Lower leg skin (tissue), 4 donors: ENCODE data around the gene CNTFR. TPM values are rescaled to one million over a fixed set of nuclear protein-coding genes. Genes with fewer than 3 reads are reported as not detected.

Source experiments
- DNase-seq, 2 donors: peaks; one replicate each; pipeline ENCODE4 v3.0.0-alpha.2; 2019; ENCODE audit warnings: low spot score in 2 of 2
- H3K4me3 ChIP-seq: fragments of 200-600 bp; sonication (generic); 2 replicates; pipeline ENCODE4 v1.5.1; 2017; ENCODE audit warnings: mild to moderate bottlenecking, low read depth; ENCODE audit not compliant: poor library complexity, severe bottlenecking
- POLR2A ChIP-seq, 2 donors: fragments of 450-650 bp; IDR thresholded peaks; one replicate each; pipeline ENCODE4 v1.6.1; 2016 to 2017; ENCODE audit warnings: antibody characterized with exemption in 2 of 2, mild to moderate bottlenecking in 1 of 2, moderate library complexity in 1 of 2
- WGBS, 2 donors: methylation state at CpG; one replicate each; pipeline ENCODE4 v1.1.5; 2018; 5-methylcytosine and 5-hydroxymethylcytosine counted together
- intact Hi-C: fragments of 100-400 bp; cut with DNase I; formaldehyde crosslinking; loops from one replicate; pipeline ENCODE4 v1.15.0; 2023; ENCODE audit warnings: low total_unique reads
- total RNA-seq, 4 donors: library from RNA; depleted of rRNA; stranded (reverse); fragments of >200 nt; gene quantifications; one replicate each; pipeline ENCODE4 v1.1.0, GENCODE V29; 2016
- TF ChIP-seq, protein P1 (sequence below), 3 donors: fragments of 450-650 bp; IDR thresholded peaks; one replicate each; pipeline ENCODE4 v1.5.1; 2016; ENCODE audit warnings: antibody characterized with exemption in 3 of 3, mild to moderate bottlenecking in 3 of 3, moderate library complexity in 2 of 3

CNTFR gene
- total RNA-seq, 4 donors from 2014 or later = 2.5 to 13.4 (median 3.9) TPM

DNA sequence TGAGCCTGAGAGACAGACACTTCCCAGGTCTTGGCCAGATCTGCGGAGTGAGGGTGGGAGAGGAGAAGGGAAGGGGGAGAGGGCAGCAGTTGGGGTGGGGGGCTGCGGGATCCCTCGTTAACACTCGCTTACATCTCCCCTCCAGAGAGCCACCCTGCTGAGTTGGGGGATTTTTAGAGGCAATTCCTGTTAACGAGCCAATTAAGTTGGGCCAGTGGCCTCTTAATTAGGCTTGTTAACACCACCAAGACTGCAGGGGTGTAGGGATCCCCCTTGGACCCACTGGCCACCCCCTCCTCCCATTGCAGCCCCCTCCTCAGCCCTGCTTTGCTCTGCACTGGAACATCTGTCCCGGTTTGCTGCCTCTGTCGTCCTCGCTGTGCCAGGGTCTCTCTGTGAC, 23.7 kb downstream of the CNTFR start:
- 77 to 80% methylated on average over 8 of the region's 8 CpGs for WGBS, 2 donors
- TF ChIP-seq POLR2A (IDR thresholded peaks at IDR 0.05) = no peak
- TF ChIP-seq, protein P1, sequence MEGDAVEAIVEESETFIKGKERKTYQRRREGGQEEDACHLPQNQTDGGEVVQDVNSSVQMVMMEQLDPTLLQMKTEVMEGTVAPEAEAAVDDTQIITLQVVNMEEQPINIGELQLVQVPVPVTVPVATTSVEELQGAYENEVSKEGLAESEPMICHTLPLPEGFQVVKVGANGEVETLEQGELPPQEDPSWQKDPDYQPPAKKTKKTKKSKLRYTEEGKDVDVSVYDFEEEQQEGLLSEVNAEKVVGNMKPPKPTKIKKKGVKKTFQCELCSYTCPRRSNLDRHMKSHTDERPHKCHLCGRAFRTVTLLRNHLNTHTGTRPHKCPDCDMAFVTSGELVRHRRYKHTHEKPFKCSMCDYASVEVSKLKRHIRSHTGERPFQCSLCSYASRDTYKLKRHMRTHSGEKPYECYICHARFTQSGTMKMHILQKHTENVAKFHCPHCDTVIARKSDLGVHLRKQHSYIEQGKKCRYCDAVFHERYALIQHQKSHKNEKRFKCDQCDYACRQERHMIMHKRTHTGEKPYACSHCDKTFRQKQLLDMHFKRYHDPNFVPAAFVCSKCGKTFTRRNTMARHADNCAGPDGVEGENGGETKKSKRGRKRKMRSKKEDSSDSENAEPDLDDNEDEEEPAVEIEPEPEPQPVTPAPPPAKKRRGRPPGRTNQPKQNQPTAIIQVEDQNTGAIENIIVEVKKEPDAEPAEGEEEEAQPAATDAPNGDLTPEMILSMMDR (IDR thresholded peaks at IDR 0.05) = no peak

GRCh38 chr9:34564617-34565016, 24.9 kb downstream of the CNTFR start:
- intact Hi-C loops = no loop called here
- DNase-seq = no peak
- no peak overlapping the region for H3K4me3 ChIP-seq
- WGBS, 2 donors = 90 to 92% methylated on average over 14 to 16 of the region's 16 CpGs
- TF ChIP-seq, protein P1 (IDR thresholded peaks at IDR 0.05) = no peak
- TF ChIP-seq POLR2A (IDR thresholded peaks at IDR 0.05) = no peak

More for the DNA sequence above, 23.7 kb downstream of the CNTFR start:
- no peak overlapping the region for H3K4me3 ChIP-seq
- intact Hi-C loops = no loop called here
- DNase-seq = no peak

GRCh38 chr9:34563262-34563661, 26.3 kb downstream of the CNTFR start:
- no peak overlapping the region for H3K4me3 ChIP-seq
- no peak for TF ChIP-seq POLR2A (IDR thresholded peaks at IDR 0.05)
- TF ChIP-seq, protein P1 (IDR thresholded peaks at IDR 0.05) = no peak
- intact Hi-C loops = no loop called here
- 68 to 74% methylated on average over 5 of the region's 5 CpGs for WGBS, 2 donors
- DNase-seq = no peak

DNA sequence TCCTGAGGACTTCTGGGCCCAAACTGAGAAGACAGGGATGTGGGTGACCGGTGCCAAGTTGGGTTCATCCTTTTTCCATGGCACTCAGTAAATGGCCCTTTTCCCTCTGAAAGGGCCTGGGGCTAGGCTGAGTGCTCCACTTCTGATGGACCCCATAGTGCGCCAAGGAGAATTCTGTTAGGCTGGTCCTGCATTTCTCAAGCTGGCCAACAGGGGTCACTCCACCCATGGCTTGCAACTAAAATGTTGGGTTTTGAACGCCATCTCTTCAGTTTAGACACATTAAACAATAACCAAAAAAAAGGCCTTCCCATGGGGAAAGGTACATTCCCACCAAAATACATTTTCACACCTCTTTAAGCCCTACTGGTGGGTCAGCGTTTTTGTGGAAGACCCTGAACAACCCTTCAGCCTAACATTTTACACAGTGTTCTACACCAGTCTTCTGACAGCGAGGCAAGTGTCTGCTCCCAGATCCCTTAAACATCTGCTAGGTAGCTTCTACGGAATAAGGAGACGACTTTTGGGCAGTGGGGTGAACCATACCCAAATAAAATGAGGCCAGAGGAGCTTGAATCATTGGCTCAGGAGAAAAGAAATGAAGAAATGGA, 27.3 kb downstream of the CNTFR start:
- TF ChIP-seq, protein P1 (IDR thresholded peaks at IDR 0.05) = no peak
- no peak for TF ChIP-seq POLR2A (IDR thresholded peaks at IDR 0.05)
- H3K4me3 ChIP-seq = no peak overlapping the region
- 90 to 92% methylated on average over 7 of the region's 7 CpGs for WGBS, 2 donors
- intact Hi-C loops = no loop called here
- DNase-seq = no peak

DNA sequence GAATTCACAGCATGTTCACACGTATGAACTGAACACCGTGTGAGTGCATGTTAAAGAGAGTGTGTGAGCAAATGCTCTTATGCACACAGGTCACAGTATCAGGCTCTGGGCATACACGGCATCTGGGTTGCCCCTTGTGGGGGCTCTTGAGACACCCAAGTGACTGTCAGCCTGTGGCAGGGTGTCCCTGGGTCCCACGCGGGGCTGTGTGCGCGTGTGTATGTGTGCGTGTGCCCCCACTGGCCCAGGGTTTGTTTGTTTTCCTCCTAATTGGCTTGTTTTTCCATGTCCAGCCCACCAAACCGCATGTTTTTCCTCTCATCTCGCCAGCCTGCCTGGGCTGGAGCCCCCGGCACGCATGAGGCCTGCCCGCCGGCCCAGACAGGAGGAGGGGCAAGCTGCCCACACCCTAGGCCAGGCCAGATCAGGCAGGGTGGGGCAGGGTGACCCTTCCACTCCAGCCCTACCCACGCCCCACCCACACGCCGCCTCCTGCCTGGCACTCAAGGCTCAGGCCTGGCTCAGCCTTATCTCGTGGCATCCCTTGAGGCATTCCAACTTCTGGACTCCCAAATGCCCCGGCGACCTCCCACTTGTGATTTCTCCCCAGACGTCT, 28.8 kb downstream of the CNTFR start:
- no peak for DNase-seq
- WGBS, 2 donors = 71 to 81% methylated on average over 21 of the region's 21 CpGs
- no peak for TF ChIP-seq POLR2A (IDR thresholded peaks at IDR 0.05)
- TF ChIP-seq, protein P1 (IDR thresholded peaks at IDR 0.05) = no peak
- intact Hi-C loops = no loop called here
- no peak overlapping the region for H3K4me3 ChIP-seq
